Measurements from ENCODE around the gene CHSY3. TPM values are rescaled to one million over a fixed set of nuclear protein-coding genes. Genes with fewer than 3 reads are reported as not detected.

The CHSY3 gene
- total RNA-seq, 4 donors from 2014 or later, result 1.7 to 5.6 (median 4.0) TPM

DNA sequence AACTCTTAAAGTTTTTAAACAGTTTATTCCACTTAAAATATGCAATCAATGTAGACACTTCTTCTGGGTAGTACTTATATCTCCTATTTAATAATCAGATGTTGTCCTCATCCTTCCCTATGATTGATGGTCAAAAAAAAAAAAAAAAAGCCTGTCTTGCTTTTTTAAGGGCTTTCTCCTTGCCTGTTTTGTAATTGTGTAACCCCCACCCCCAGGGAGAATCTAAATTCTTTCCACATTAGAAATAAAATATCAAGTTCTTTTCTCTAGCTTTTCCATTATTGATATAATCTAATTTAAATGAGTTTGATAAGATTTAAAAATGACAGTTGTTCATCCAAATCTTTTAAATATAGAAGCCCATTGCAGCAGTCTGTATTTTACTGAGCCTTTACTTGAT, 119.7 kb downstream of the CHSY3 start:
- intact Hi-C loops (cut with DNase I), result no loop called here
- no peak overlapping the region for H3K4me3 ChIP-seq (replicated peaks in 1 of 3)
- no peak overlapping the region for H3K27ac ChIP-seq

GRCh38 chr5:130025511-130025910, 121.2 kb downstream of the CHSY3 start:
- intact Hi-C loops (cut with DNase I), result no loop called here
- Histone ChIP-seq H3K9me3 (no peaks in the 10 kb centered on the region), H3K27ac (no peak overlapping the region), H3K36me3 (no peaks in the 10 kb centered on the region), H3K4me3 (replicated peaks in 1 of 3) (no peak overlapping the region), H3K27me3 (no peaks in the 10 kb centered on the region), H3K4me1 (no peaks in the 10 kb centered on the region)
- WGBS, 2 donors, result 97 to 100% methylated on average over 1 of the region's 1 CpG
- TF ChIP-seq POLR2A (IDR thresholded peaks at IDR 0.05), result no peak
- no peak for TF ChIP-seq CTCF (IDR thresholded peaks at IDR 0.05)
- no peak for DNase-seq

More for the DNA sequence above, 119.7 kb downstream of the CHSY3 start:
- Histone ChIP-seq H3K27me3 (no peaks in the 10 kb centered on the region), H3K36me3 (no peaks in the 10 kb centered on the region), H3K4me1 (no peaks in the 10 kb centered on the region), H3K9me3 (no peaks in the 10 kb centered on the region)
- no peak for DNase-seq
- TF ChIP-seq POLR2A (IDR thresholded peaks at IDR 0.05), result no peak

DNA sequence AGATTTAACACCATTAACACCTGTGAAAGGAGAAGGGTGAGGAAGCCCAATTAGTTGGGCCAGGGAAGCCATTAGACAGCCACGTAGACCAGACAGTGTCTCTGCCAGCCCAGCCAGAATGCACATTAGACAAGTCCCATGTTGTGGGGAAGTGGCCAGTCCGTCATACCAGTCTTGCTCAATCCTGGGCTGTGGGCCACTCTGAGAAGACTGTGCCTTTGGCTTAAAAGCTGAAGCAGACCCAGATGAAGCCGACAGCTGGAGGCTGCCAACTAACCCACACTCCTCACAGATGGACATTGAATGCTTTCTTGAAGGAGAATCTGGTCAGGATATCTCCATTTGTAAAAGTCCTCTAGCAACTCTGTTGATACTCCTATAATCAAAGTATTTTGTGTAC, 128.5 kb downstream of the CHSY3 start:
- intact Hi-C loops (cut with DNase I), result no loop called here
- WGBS, 2 donors, result 88 to 91% methylated on average over 3 of the region's 3 CpGs
- no peaks in the 10 kb centered on the region for H3K9me3 ChIP-seq

DNA sequence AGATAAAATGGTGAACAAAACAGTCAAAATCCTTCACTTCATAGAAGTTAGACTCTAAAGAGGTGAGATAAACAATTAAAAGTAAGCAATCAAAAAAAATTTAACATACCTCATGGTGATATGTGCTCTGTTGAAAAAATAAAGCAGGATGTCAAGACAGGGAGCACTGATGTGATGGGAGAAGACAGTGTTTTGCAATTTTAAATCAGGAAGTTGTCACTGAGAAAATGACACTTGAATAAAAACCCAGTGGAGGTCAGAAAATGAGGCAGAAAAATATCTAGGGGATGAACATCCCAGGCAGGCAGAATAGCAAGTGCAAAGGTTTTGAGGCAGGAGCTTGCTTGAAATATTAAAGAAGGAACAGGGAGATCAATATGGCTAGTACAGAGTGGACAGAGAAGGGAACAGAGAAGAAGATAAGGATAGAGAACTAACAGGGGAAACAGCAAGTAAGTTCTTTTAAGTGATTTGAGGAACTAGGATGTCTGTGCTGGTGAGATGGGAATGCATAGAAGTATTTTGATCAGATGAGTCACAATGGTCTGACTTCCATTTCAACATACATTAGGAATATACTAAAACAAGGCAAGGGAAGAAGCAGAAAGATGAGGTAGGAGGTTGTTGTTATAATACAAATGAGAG, 130.4 kb downstream of the CHSY3 start:
- Histone ChIP-seq H3K9me3 (no peaks in the 10 kb centered on the region), H3K4me3 (replicated peaks in 1 of 3) (no peak overlapping the region), H3K27me3 (no peaks in the 10 kb centered on the region), H3K27ac (no peak overlapping the region), H3K4me1 (no peaks in the 10 kb centered on the region), H3K36me3 (no peaks in the 10 kb centered on the region)
- DNase-seq, result no peak
- no peak for TF ChIP-seq CTCF (IDR thresholded peaks at IDR 0.05)
- no peak for TF ChIP-seq POLR2A (IDR thresholded peaks at IDR 0.05)
- intact Hi-C loops (cut with DNase I), result no loop called here

More for the DNA sequence above, 128.5 kb downstream of the CHSY3 start:
- Histone ChIP-seq H3K27ac (no peak overlapping the region), H3K4me1 (no peaks in the 10 kb centered on the region), H3K27me3 (no peaks in the 10 kb centered on the region), H3K4me3 (replicated peaks in 1 of 3) (no peak overlapping the region), H3K36me3 (no peaks in the 10 kb centered on the region)
- TF ChIP-seq CTCF (IDR thresholded peaks at IDR 0.05) (no peak), POLR2A (IDR thresholded peaks at IDR 0.05) (no peak)
- DNase-seq, result no peak

- H3K27me3 ChIP-seq, result no peaks in the 10 kb centered on the region
- no peaks in the 10 kb centered on the region for H3K9me3 ChIP-seq
- H3K27ac ChIP-seq, result no peak overlapping the region
- intact Hi-C loops (cut with DNase I), result no loop called here
- no peaks in the 10 kb centered on the region for H3K4me1 ChIP-seq
- 94 to 95% methylated on average over 1 of the region's 1 CpG for WGBS, 2 donors
- H3K4me3 ChIP-seq (replicated peaks in 1 of 3), result no peak overlapping the region
- no peak for DNase-seq
- H3K36me3 ChIP-seq, result no peaks in the 10 kb centered on the region
- TF ChIP-seq POLR2A (IDR thresholded peaks at IDR 0.05) (no peak), CTCF (IDR thresholded peaks at IDR 0.05) (no peak)
These were observed 131.1 kb downstream of the CHSY3 start for GRCh38 chr5:130035388-130035787.

- intact Hi-C loops (cut with DNase I), result no loop called here
- Histone ChIP-seq H3K4me1 (no peaks in the 10 kb centered on the region), H3K4me3 (replicated peaks in 1 of 3) (no peak overlapping the region), H3K27me3 (no peaks in the 10 kb centered on the region), H3K9me3 (no peaks in the 10 kb centered on the region), H3K36me3 (no peaks in the 10 kb centered on the region), H3K27ac (no peak overlapping the region)
- DNase-seq, result no peak
- no peak for TF ChIP-seq CTCF (IDR thresholded peaks at IDR 0.05)
- no peak for TF ChIP-seq POLR2A (IDR thresholded peaks at IDR 0.05)
These were observed 133.6 kb downstream of the CHSY3 start for GRCh38 chr5:130037905-130038304.
